DND-41 (cell line): ENCODE data around the gene TRIM9.
"Not testable (repeated sequence)": the region's sequence is repeated elsewhere in the genome, so short reads cannot be mapped to it uniquely, and the experiment has no call there.

Experiments used
- ATAC-seq: fragments of 200-7000 bp; cut with Tn5 transposase; 3 replicates; pipeline ENCODE4 v1.9.1; 2021; ENCODE audit warnings: low read depth; ENCODE audit not compliant: insufficient read depth
- DNase-seq: peaks from one replicate; pipeline ENCODE4 v3.0.0-alpha.2; 2020
- H2AFZ ChIP-seq: 2 replicates; pipeline ENCODE4 v1.6.0; 2012; ENCODE audit warnings: low read depth, low read length
- H3K27ac ChIP-seq: 2 replicates; pipeline ENCODE4 v1.5.1; 2012; ENCODE audit warnings: low read length, inconsistent platforms
- H3K27me3 ChIP-seq: fragments of 200-600 bp; sonication (generic); 2 replicates; pipeline ENCODE4 v1.6.0; 2012; ENCODE audit warnings: low read length, mild to moderate bottlenecking, inconsistent platforms; ENCODE audit not compliant: insufficient read depth, poor library complexity
- H3K36me3 ChIP-seq: 2 replicates; pipeline ENCODE4 v1.5.1; 2012; ENCODE audit warnings: low read length, inconsistent platforms; ENCODE audit not compliant: insufficient read depth
- H3K4me1 ChIP-seq: 2 replicates; pipeline ENCODE4 v1.5.1; 2012; ENCODE audit warnings: mild to moderate bottlenecking, low read length; ENCODE audit not compliant: insufficient read depth
- H3K4me2 ChIP-seq: 2 replicates; pipeline ENCODE4 v1.6.0; 2012; ENCODE audit warnings: mild to moderate bottlenecking, moderate library complexity, low read length, inconsistent platforms; ENCODE audit not compliant: insufficient read depth
- H3K4me3 ChIP-seq, 2 experiments: fragments of 200-600 bp in 1 of 2; shearing (Covaris generic) in 1 of 2; 2 replicates each; pipeline ENCODE4 v1.5.1; 2012 to 2016; ENCODE audit warnings: inconsistent platforms in 2 of 2, low read length in 2 of 2, mild to moderate bottlenecking in 2 of 2, low read depth in 1 of 2, moderate library complexity in 1 of 2
- H3K79me2 ChIP-seq: 2 replicates; pipeline ENCODE4 v1.6.0; 2012; ENCODE audit warnings: low read length, inconsistent platforms; ENCODE audit not compliant: insufficient read depth
- H3K9ac ChIP-seq: 2 replicates; pipeline ENCODE4 v1.6.0; 2012; ENCODE audit warnings: low read depth, mild to moderate bottlenecking, inconsistent platforms, low read length, moderate library complexity
- H3K9me3 ChIP-seq: 2 replicates; pipeline ENCODE4 v1.5.1; 2012; ENCODE audit warnings: low read length, moderate library complexity, mild to moderate bottlenecking, inconsistent platforms; ENCODE audit not compliant: insufficient read depth, severe bottlenecking
- H4K20me1 ChIP-seq: 2 replicates; pipeline ENCODE4 v1.6.0; 2012; ENCODE audit warnings: low read length; ENCODE audit not compliant: insufficient read depth
- CTCF ChIP-seq: IDR thresholded peaks from 2 replicates; pipeline ENCODE4 v1.5.1; 2012; ENCODE audit warnings: borderline replicate concordance, low read length, moderate library complexity, mild to moderate bottlenecking; ENCODE audit not compliant: poor library complexity, severe bottlenecking; ENCODE audit errors: extremely low read depth
- EZH2 ChIP-seq: IDR thresholded peaks from 3 replicates; pipeline ENCODE4 v1.6.1; 2012; ENCODE audit warnings: borderline replicate concordance, low read depth, mild to moderate bottlenecking, moderate library complexity, low read length, inconsistent platforms; ENCODE audit not compliant: severe bottlenecking

TRIM9 gene

DNA sequence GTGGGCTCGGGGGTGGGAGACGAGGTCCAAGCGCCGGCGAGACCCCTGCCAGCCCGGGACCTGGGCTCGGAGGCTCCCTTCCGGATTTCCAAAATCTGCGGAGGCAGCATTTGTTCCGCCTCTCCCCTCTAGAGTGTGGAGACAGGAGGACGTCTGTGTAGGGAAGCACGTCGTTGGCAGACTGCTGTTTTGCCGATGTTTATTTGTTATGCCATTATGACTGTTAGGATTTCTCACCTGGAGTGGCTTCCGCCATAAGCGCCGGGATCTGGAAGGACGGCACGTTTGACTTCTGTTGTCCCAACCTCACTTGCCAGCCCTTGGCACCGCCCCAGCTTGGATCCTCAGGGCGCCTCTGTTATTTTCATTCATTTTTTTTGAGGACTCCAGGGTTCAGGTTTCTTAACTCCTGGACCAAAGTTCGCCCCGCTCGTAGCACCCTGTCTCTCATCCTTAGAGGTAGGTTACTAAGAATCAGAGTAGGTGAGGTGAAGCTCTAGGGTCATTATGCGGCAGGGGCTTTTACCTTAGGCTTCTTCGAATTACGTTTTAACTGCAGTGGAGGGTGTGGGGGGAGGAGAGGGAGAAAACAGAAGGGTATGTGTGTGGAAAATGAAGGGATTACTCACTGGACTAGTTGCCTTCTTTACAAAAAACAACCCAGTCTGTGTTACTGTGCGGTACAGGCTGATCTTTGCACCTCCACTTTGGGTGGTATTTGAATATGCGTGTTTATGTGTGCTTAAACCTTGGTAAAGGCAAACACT, 150.1 kb downstream of the TRIM9 start:
- ATAC-seq: peak; percentile 37; the same call in 1 of the 3 replicates
- TF ChIP-seq EZH2 (no peak), CTCF (no peak)
- H3K27ac ChIP-seq: no peak overlapping the region
- peak overlapping the region; percentile 42 for H3K9ac ChIP-seq
- no peaks in the 10 kb centered on the region for H3K36me3 ChIP-seq
- no peaks in the 10 kb centered on the region for H3K9me3 ChIP-seq
- peak overlapping the region; percentile 55 for H2AFZ ChIP-seq
- peak overlapping the region in 1 of 2 experiments; percentile 51; a peak in 2 of 4 replicates for H3K4me3 ChIP-seq
- H3K27me3 ChIP-seq: no peaks in the 10 kb centered on the region
- no peak for DNase-seq
- H3K4me1 ChIP-seq: peaks cover 12% of the 10 kb centered on the region
- no peaks in the 10 kb centered on the region for H3K79me2 ChIP-seq
- H4K20me1 ChIP-seq: no peaks in the 10 kb centered on the region
- H3K4me2 ChIP-seq: peak overlapping the region; percentile 58

- no peak within 1 kb of the TSS for H3K27ac ChIP-seq
Measured at GRCh38 chr14:50943943-50944646, 150.8 kb downstream of the TRIM9 start, which contains the start of gene PYGL. TSS of gene PYGL (minus strand) at chr14:50944483. CDS start at chr14:50944403, 80 bp downstream.

DNA sequence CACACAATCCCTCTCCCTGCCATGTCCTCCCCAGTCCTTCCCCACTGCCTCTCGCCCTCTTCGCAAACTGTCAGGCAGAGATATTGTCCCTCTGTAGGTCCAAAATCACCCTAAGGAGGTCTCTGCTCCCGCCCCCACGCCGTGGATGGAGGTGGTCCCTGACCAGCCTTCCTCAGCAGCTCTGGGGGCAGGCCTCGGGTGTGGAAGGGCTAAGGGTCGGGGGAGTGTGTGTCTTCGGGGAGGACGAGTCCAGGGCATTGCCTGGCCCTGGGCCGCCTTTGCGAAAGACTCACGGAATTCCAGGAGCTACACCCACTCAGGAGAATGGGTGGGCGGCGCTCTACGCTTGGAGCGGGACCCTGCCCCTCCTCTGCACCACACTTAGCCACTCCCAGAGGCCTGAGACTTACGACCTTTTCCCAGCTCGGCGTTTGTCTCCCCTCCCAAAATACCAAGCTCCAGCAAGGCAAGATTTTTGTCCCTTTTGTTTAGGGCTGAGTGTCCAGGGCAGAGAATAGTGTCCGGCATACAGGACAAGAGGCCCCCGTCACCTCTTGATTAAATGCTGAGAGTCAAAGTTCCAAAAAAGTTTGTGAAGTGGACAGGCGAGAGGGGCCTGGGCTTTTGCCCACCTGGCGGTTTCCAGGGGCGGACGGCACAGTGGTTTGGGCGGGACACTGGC, 151.5 kb downstream of the TRIM9 start:
- H3K9ac ChIP-seq: no peak overlapping the region
- DNase-seq: no peak
- H2AFZ ChIP-seq: no peak overlapping the region
- peaks cover 12% of the 10 kb centered on the region for H3K4me1 ChIP-seq
- H3K36me3 ChIP-seq: no peaks in the 10 kb centered on the region
- H3K4me2 ChIP-seq: no peak overlapping the region
- ATAC-seq: no peak
- H4K20me1 ChIP-seq: no peaks in the 10 kb centered on the region
- no peaks in the 10 kb centered on the region for H3K27me3 ChIP-seq
- TF ChIP-seq CTCF: no peak
- TF ChIP-seq EZH2: no peak
- no peak overlapping the region for H3K4me3 ChIP-seq
- H3K9me3 ChIP-seq: no peaks in the 10 kb centered on the region
- H3K27ac ChIP-seq: no peak overlapping the region
- no peaks in the 10 kb centered on the region for H3K79me2 ChIP-seq

More at GRCh38 chr14:50943943-50944646, 150.8 kb downstream of the TRIM9 start, which contains the start of gene PYGL:
- Histone ChIP-seq H3K4me2 (peak within 1 kb of the TSS; percentile 58), H3K79me2 (no peaks in the 10 kb centered on the region), H3K9me3 (no peaks in the 10 kb centered on the region), H3K36me3 (no peaks in the 10 kb centered on the region), H4K20me1 (no peaks in the 10 kb centered on the region), H3K9ac (peak within 1 kb of the TSS; percentile 42), H3K4me1 (peaks cover 12% of the 10 kb centered on the region), H3K27me3 (no peaks in the 10 kb centered on the region), H2AFZ (peak within 1 kb of the TSS; percentile 55), H3K4me3 (peak within 1 kb of the TSS in 1 of 2 experiments; percentile 51; a peak in 2 of 4 replicates)
- peak; percentile 62 for ATAC-seq
- no peak for DNase-seq
- no peak for TF ChIP-seq EZH2

DNA sequence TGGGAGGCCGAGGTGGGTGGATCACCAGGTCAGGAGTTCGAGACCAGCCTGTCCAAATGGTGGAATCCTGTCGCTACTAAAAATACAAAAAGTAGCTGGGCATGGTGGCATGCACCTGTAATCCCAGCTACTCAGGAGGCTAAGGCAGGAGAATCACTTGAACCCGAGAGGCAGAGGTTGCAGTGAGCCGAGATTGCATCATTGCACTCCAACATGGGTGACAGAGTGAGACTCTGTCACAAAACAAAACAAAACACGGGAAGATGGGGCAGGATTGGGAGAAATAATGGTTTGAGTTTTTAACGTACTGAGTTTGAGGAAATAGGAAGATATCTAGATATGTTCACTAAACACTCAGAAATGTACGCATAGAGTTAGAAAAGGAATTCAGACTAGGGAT, 153.3 kb downstream of the TRIM9 start:
- H3K79me2 ChIP-seq, H3K9ac ChIP-seq, H3K36me3 ChIP-seq, H3K9me3 ChIP-seq, ATAC-seq, DNase-seq, H3K27ac ChIP-seq, H2AFZ ChIP-seq, H3K4me2 ChIP-seq, H4K20me1 ChIP-seq, H3K4me3 ChIP-seq, H3K27me3 ChIP-seq: not testable (repeated sequence)
- H3K4me1 ChIP-seq: peaks cover 12% of the 10 kb centered on the region
